Hippocampal formation (tissue), 2 donors: ENCODE data around the gene GRM4.
"Not testable (repeated sequence)": the region's sequence is repeated elsewhere in the genome, so short reads cannot be mapped to it uniquely, and the experiment has no call there.

Experiments used
- DNase-seq, 2 donors: peaks; one replicate each; lab custom pipeline; 2025; lab: John Stamatoyannopoulos, UW

Gene GRM4

DNA sequence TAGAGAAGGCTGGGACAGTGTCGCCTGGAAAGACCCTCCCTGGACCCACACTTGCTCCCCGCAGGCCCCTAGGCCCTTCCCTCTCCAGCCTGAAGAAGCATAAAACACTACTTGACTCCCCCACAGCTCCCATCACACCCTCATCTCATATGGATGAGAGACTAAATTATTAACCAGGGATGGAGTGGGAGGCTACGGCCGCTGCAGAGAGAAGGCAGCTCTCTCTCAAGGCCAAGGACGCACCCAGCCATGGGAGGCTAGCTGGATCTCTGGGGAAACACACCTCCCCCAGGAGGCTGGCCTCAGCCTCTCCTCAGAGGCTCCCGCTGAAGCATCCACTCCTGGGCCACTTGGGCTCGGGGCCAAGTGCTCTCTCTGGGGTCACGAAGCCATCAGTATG, 102.5 kb downstream of the GRM4 start:
- DNase-seq: no peak

DNA sequence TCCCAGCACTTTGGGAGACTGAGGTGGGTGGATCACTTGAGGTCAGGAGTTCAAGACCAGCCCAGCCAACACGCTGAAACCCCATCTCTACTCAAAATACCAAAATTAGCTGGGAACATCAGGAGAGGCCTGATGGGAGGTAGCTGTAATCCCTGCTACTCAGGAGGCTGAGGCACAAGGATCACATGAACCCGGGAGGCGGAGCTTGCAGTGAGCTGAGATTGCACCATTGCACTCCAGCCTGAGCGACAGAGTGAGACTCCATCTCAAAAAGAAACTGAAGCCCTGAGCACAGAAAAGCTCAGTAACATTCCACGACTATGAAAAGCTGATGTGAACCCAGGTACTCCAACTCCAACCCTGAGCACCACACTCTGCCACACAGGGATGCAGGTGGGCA, 103.9 kb downstream of the GRM4 start:
- not testable (repeated sequence) for DNase-seq

DNA sequence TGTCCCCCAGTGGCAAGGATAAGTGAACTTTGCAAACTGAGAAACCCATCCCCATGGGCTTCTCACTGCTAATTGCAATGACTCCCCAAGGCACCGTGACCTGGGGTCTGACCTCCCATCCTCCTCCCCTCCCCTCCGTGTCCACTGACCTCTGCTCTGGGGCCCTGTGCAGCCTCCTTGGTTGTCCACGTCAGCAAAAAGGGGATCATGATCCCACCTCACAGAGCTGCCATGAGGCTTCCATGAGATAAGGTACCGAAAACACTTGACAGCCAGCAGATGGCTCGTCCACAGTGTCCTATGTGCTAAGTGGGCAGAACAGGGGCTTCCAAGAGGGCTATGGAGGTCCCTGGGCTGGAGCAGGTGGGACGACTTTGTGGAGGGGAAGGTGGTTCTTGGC, 104.5 kb downstream of the GRM4 start:
- DNase-seq: no peak

DNA sequence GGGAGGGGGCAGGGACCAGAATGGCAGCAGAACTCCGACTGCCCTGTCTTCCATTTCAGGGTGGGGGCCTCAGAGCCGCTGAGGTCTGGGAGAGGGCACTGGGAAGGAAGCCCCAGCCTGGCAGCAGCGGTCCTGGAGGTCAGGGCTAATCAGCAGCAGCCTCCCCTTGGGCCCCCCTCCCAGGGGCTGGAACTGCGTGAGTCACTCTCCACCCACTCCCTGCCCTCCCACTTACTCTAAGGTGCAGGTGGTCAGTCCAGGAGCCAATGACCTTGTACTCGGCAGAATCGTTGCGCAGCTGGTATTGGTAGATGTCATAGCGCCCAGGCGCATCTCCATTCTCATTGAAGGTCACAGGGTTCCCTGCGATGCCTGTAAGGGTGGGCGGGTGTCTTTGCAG, 105.9 kb downstream of the GRM4 start:
- no peak for DNase-seq

DNA sequence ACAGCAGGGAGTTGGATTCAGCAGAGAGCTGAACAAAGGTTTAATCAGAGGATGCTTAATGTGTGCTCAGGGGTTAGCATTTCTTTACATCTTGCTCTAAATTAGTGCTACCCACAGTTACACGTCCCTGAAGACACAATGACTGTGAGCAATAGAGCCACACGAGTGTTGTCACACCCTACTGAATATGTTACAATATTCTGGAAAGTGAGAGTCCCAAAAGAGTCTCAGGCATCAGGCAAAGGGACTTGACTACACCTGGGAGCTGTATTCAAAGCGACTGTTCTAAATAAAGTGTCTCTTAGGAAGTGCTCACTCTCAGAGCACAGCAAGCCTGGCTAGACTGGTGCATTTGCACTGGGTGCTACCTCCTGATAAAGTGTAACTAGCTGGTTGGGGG, 108.7 kb downstream of the GRM4 start:
- no peak for DNase-seq

DNA sequence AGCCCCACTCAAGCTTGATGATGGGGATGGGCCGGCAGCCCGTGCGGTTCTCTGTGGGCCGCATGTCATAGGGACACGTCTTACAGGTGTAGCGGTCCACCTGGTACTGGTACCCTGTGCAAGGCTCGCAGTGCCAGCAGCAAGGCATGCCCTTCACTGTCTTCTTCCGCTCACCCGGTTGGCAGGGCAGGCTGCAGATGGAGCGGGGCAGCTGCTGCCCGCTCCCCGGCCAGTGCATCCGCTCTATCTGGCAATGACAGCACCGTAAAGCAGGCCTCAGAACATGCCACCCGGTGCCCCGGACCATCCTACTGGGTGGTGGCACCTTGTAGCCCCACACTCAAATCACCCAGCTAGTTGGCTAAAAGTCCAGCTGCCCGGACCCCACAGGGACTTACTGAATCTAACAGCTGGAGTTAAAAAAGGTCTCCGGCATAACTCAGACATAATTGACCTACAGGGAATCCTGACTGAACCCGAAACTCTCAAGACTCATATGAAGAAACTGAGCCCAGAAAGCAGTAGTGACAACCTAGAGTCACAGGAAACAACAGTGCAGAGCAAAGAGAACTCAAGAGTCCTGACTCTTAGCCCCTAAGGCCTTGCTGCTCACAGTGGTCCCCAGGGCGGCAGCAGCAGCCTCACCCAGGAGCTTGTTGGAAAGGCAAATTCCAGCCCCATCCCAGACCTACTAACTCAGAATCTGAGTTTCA, 109.4 kb downstream of the GRM4 start:
- DNase-seq: no peak

DNA sequence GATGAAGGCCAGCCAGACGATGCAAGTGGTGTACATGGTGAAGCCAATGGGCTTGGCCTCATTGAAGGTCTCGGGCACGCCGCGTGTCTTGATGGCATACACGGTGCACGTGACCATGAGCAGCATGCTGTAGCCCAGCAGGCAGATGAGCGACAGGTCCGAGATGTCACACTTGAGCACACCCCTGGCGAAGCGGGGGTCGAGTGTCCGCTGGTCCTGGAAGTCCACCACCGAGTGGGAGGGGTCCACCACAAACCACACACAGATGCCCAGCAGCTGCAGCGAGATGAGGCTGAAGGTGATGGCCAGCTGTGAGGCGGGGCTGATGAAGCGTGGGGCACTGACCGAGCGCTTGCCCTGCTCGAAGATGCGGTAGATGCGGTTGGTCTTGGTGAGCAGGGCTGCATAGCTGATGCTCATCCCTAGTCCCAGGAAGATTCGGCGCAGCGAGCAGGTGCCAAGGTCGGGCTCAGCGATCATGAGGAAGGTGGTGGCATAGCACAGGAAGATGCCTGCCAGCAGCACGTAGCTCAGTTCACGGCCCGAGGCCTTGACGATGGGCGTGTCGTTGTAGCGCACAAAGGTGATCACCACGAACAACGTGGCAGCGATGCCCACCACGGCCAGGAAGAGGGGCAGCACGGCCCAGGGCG, 110.1 kb downstream of the GRM4 start:
- DNase-seq: no peak

DNA sequence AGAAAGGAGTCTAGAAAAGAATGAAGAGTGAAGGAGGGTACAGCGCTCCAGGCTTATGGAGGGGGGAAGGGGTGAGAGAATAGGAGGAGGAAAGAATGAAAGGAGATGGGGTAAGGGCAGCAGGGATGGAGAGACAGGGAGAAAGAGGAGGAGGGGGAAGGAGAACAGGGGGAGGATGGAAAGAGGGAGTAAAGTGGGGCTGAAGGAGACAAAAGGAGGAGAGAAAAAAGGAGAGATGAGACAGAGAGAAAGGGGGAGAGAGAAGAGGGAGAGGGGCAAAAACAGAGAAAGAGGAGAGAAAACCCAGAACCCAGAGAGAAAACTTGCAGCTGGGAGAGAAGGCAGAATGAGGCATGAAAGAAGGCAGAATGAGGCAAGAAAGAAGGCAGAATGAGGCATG, 110.7 kb downstream of the GRM4 start:
- no peak for DNase-seq

DNA sequence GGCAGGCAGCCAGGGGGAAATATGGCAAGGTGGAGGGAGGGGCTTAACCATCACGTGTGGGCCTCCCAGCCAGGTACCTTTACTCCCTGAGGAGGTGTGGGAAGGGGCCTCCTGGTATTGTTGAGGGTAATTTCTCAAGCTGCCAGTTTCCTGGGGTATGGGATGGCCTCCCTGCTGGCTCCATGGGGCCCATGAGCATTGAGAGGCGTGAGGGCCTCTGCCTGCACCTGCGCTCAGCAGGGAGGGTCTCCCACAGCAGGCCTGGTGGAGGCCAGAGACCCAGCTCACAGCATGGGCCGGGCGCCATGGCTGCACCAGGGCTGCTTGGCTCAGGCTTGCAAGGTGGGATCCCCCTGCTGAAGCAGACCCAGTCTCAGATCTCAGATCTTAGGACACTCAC, 113.0 kb downstream of the GRM4 start:
- no peak for DNase-seq

DNA sequence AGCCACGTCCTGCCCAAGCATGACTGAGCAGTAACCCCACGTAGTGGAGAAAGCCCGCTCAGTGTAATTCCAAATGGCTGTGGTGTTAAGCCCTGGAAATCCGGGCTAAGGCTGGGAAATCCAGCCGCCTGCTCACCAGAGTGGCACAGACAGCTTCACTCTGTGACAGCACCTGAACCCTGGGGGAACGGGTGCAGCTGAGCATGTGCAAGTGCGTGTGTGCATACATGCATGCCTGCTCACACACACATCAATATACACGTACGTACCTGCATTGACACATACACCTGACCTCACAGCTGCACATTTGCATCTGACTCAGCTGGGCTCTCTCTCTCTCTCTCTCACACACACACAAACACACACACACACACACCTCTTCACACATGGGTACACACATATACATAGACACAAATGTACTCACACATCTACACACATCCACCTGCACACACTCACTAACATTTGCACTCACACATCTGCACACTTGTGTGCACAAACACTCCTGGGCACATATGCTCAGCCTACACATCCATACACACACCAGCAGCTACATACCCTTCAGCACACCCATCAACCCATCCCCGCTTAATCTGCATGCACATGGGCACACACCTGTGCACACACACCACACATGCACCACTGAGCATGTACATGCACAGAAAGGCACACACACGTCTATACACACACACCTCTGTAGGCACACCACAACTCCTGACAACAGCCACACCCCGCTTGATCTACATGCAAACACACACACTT, 114.1 kb downstream of the GRM4 start:
- no peak for DNase-seq

DNA sequence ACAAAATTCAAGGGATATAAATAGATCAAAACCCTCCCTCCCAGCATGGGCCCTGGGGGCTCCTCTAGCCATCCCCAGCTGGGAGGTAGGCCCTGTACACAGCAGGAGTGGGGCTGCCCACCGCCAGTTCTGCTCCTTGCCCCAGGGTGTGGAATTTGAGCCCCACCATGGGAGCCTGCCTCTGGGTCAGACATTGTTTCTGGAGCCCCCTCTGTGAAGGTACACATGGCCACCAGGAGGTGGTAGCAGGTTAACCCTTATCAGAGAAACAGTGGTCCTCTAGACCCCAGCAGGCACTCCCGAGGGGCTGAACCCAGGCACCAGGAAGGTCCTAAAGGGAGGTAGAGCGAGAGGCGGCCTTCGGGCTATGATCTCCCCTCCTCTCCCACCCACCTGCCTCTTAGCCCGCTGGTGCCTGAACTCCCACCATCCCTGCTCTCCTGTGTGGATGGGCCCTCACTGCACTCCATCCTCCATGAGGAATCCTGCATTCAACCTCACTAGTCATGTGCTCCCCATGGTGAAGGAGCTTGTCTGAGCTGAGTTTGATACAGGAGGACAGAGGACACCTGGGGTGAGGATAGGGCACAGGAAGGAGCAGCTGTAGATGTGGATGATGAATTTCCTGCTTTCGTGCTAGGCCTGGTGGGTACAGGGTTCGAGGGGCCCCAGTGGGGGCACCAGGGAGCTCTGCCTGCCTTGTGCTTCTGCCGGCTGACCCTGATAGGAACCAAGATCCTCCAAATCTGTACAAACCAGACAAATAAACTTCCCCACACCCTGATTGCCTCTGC, 114.9 kb downstream of the GRM4 start:
- DNase-seq: no peak

DNA sequence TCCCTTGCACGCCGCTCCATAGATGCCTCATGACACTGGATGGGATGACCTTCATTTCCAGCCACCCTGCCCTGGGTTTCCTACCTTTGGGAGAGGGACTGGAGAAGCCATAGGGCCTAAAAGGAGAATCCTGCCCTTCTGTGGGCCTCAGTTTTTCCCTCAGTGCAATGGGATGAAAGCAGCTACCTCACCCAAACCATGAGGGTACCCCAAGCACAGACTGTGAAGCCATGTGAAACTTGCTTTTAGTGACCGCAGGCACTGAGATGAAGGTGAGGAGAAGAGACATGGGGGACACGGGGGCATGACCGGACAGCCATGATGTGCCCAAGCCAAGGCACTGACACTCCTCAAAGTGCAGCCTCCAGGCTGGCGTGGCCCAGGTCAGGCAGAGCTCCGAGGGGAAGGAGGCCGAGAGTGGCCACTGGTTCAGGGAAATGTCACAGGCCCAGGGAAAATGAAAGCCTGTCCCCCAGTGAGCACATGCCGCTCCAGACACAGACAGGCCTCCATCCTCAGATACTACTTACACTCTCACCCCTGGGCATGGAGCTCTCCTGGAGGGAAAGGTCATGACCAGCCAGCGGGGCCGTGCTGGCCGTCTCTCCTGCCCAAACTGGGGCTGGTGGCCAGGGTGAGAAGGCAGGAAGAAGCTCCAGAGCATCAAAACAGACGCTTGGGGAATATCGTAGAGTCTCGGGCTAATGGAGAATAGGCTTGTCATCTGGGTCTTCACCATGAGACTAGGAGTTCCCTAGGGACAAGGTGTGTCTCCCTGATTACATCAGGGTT, 116.2 kb downstream of the GRM4 start:
- DNase-seq: no peak

DNA sequence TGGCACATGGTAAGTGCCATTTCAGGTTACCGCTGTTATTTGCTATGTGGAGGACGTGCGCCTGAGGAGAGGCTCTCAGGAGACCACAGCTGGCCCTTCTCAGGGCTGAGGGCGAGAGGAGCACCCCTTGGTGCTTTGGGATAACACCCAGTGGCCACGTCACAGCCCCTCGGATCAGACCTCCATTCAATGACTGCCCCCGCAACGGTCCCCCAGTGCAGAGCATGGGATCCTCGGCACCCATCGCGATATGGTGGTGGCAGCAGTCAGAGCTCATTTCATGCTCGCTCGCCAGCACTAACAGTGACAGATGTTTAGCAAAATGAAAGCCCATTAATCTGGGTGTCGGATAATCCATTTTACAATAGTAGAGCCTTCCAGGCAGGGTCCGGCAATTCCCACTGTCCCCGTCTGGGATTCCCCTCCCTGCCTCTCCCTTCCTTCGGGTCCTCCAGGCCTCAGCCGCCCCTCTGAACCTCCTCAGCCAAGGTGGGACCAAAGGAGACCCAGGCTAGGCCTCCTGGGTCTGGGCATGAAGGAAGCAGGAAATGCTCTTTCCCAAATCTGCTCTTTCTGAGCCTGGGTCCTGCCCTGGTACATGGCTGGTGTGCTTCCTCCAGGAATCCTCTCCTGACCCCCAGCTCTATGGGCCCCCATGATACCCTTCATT, 117.1 kb downstream of the GRM4 start:
- DNase-seq: no peak

DNA sequence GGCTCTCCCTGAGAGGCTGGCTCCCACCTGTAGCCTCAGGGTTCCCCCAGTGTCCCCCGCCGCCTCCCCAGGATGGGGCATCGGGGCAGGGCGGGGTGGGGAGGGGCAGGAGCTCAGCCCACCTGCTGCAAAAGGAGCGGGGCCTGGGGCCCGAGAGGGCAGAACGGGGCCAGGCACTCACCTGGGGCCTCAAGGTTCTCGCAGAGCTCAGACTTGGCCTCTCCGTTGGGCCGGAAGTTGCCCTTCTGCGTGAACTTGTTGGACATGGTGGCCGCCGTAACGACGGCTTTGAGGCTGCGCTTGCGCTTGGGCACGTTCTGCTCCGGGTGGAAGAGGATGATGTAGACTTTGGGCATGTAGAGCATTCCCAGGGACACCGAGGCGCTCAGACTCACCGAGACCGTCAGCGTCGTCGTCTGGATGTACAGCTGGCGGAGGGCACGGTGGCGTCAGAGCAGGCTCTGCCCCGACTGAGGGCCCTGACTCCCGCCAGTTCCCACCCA, 117.9 kb downstream of the GRM4 start:
- no peak for DNase-seq

DNA sequence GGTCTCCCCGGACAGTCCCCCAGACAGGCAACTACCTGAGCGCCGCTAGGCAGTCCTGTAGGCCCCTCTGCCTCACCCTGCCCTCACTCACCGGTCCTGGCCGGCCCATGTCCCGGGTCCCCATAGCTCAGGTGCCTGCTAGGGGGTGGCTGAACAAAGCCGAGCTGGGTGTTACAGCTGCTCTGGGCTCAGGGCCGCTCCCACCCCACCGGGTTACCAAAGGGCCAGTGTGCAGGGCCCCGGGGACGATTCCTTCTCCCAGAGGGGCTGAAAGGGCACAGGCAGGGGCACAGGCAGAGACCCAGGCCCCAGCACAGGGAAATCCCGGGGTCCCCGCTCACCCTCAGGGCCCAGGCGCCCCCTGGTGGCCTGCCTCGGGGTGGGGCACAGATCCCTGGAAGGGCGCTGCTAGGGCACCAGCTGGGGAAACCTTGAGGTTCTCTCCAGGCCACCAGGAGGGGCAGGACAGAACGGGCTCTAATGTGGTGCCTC, 118.4 kb downstream of the GRM4 start:
- no peak for DNase-seq

DNA sequence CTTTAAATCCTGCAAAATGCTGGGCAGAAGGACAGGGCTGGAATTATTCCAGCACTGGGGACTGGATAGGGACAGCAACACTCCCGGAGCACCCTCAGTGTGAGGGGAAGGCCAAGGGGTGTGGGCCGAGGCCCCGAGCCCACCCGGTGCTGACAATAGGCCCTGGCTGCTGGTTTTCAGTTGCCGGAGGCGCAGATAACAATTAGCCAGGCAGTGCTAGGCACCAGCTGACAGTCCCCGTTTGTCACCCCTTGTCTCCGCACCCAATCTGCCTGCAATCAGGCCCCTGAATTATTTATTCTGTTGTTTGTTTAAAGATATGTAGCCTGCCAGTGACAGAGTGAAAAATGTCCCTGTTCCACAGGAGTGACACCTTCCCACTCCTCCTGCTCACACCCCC, 120.0 kb downstream of the GRM4 start:
- no peak for DNase-seq

DNA sequence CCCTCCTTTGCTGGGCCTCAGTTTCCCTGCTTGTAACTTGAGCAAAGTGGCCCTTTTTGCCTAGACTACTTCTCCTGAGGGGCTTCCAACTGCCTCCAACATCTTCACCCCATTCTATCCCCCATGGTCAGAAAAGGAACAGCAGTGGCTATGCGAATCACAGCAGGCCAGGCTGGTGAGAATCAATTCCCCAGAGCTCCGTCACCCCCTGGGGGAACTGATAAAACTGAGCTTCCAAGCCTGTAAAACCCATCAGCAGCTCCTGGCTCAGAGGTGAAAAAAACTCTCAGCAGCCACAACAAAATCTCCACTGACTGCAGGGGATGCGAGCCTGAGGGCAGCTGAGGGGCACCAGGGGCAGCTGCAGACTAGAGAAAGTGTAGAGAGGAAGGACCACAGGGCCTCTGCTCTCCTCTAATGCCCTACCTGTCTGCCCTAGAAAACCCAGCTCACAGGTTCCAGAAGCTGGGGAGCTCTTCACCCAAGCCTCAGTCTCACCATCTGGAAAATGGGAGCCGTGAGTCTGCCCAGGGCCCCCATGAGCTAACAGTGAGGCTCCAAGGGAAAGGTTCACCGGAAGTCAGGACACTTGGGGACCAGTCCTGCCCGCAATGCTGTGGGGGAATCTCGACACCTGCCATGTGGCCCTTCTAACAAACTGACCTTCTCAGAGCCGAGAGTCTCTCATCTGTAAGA, 120.6 kb downstream of the GRM4 start:
- DNase-seq: no peak

DNA sequence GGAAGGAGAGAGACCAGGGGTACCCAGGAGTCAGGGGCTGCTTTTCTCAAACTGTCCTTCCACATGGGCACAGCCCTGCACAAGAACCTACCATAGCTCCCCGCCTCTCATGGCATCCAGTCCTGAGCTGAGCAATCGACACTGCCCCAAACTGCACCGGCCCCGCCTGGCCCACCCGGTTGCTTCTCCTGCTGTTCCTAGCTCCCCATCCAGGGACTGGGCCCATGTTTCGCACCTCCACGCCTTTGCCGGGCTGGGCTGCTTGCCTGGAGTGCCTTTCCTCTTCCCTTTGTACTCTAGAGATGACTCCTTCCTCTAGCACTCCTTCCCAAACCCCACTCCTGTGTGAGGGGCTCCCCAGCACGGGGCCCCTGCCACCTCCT, 123.0 kb downstream of the GRM4 start:
- no peak for DNase-seq

DNA sequence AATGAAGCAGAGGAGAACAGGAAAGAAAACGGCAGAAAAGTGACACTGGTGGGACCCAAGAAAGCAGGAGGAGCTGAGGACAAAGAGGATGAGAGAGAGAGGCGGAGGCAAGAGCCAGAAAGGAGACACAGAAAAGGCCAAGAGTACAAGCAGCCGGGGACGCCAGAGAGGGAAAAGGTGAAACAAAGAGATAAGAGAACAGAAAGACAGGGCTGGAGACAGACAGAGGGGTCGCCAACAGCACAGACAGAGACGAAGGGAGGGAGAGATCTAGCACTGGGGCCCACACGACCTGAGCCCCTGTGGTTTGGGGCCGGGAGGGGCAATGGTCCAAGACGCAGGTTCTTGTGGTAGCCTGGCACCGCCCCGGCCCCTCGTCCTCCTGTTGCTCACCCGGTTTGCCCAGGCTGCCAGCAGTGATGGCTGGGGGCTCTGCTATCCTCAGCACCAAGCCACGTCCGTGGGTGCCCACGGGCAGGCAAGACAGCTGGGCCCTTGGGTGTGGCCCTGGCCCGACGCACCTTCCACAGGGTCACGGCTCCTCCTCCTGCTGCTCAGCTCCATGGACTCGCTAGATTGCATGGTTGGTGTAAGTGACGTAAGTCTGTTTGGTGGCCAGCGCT, 123.5 kb downstream of the GRM4 start:
- no peak for DNase-seq
